ENCODE measurements around the gene THSD4. TPM values are rescaled to one million over a fixed set of nuclear protein-coding genes. Genes with fewer than 3 reads are reported as not detected.
A peak's percentile ranks its signal among the peaks of the same experiment; 100 is the strongest.

THSD4 gene
- total RNA-seq, 4 donors from 2014 or later, result 39.4 to 232 (median 127) TPM

- no peaks in the 10 kb centered on the region for H3K27me3 ChIP-seq
- peak overlapping the region in 3 of 4 donors; percentile 20 to 65 (median 60) for H3K27ac ChIP-seq
- H3K4me1 ChIP-seq, result peaks cover 4 to 35% (median 9%) of the 10 kb centered on the region in 3 donors
- H3K9me3 ChIP-seq, result no peaks in the 10 kb centered on the region
- 41 to 70% methylated on average over 3 of the region's 3 CpGs for WGBS, 2 donors
- TF ChIP-seq POLR2A (IDR thresholded peaks at IDR 0.05) (no peak), CTCF (IDR thresholded peaks at IDR 0.05) (no peak)
- no peak overlapping the region for H3K4me3 ChIP-seq
- DNase-seq, result no peak
- intact Hi-C loops (cut with DNase I), result no loop called here
- H3K36me3 ChIP-seq, result peaks cover 0 to 47% (median 0%) of the 10 kb centered on the region in 3 donors
Measured at GRCh38 chr15:71728881-71729280, 613.6 kb downstream of the THSD4 start.

- H3K4me1 ChIP-seq, result peaks cover 4 to 35% (median 9%) of the 10 kb centered on the region in 3 donors
- H3K27ac ChIP-seq, result peak overlapping the region in 2 of 4 donors; percentile 60 to 65
- no peak for DNase-seq
- 19 to 28% methylated on average over 2 of the region's 2 CpGs for WGBS, 2 donors
- peaks cover 0 to 51% (median 0%) of the 10 kb centered on the region in 3 donors for H3K36me3 ChIP-seq
- intact Hi-C loops (cut with DNase I), result no loop called here
- no peaks in the 10 kb centered on the region for H3K9me3 ChIP-seq
- no peaks in the 10 kb centered on the region for H3K27me3 ChIP-seq
- no peak overlapping the region for H3K4me3 ChIP-seq
- TF ChIP-seq CTCF (IDR thresholded peaks at IDR 0.05) (no peak), POLR2A (IDR thresholded peaks at IDR 0.05) (no peak)
Measured at GRCh38 chr15:71729319-71729718, 614.0 kb downstream of the THSD4 start.

GRCh38 chr15:71730277-71731144 lies 615.2 kb downstream of the THSD4 start:
- intact Hi-C loops (cut with DNase I), result no loop called here
- Histone ChIP-seq H3K4me1 (peaks cover 4 to 31% (median 9%) of the 10 kb centered on the region in 3 donors), H3K9me3 (no peaks in the 10 kb centered on the region), H3K27ac (peak overlapping the region in 2 of 4 donors; percentile 60 to 65), H3K4me3 (no peak overlapping the region), H3K36me3 (peaks cover 0 to 62% (median 0%) of the 10 kb centered on the region in 3 donors), H3K27me3 (no peaks in the 10 kb centered on the region)
- 35 to 43% methylated on average over 15 of the region's 15 CpGs for whole genome bisulfite sequencing, 2 donors
- peak; percentile 34 to 83 (median 68) for TF ChIP-seq CTCF (IDR thresholded peaks at IDR 0.05)
- no peak for TF ChIP-seq POLR2A (IDR thresholded peaks at IDR 0.05)
- no peak for DNase-seq

GRCh38 chr15:71732636-71733035 lies 617.4 kb downstream of the THSD4 start:
- WGBS, 2 donors, result 48% methylated on average over 2 of the region's 2 CpGs; no CpG with 5 or more reads in 1 of the 2 donors
- Histone ChIP-seq H3K36me3 (peaks cover 0 to 76% (median 0%) of the 10 kb centered on the region in 3 donors), H3K27me3 (no peaks in the 10 kb centered on the region), H3K9me3 (no peaks in the 10 kb centered on the region), H3K27ac (peak overlapping the region in 1 of 4 donors; percentile 21), H3K4me3 (no peak overlapping the region), H3K4me1 (peaks cover 4 to 30% (median 9%) of the 10 kb centered on the region in 3 donors)
- no peak for DNase-seq
- intact Hi-C loops (cut with DNase I), result no loop called here
- no peak for TF ChIP-seq CTCF (IDR thresholded peaks at IDR 0.05)
- TF ChIP-seq POLR2A (IDR thresholded peaks at IDR 0.05), result no peak

- DNase-seq, result no peak
- no peak overlapping the region for H3K4me3 ChIP-seq
- intact Hi-C loops (cut with DNase I), result no loop called here
- TF ChIP-seq CTCF (IDR thresholded peaks at IDR 0.05) (no peak), POLR2A (IDR thresholded peaks at IDR 0.05) (no peak)
- peaks cover 4 to 25% (median 7%) of the 10 kb centered on the region in 3 donors for H3K4me1 ChIP-seq
- no peaks in the 10 kb centered on the region for H3K27me3 ChIP-seq
- H3K9me3 ChIP-seq, result no peaks in the 10 kb centered on the region
- H3K36me3 ChIP-seq, result peaks cover 0 to 81% (median 3%) of the 10 kb centered on the region in 3 donors
- 100% methylated on average over 1 of the region's 1 CpG; no CpG with 5 or more reads in 1 of the 2 donors for WGBS, 2 donors
- no peak overlapping the region for H3K27ac ChIP-seq
Measured at GRCh38 chr15:71733122-71733521, 617.9 kb downstream of the THSD4 start.
